Measurements from ENCODE around the gene USP27X.

The USP27X gene

GRCh38 chrX:49919617-49920016 lies 40.3 kb downstream of the USP27X start:
- H3K9me3 Mint-ChIP-seq: no peaks in the 10 kb centered on the region
- ATAC-seq: no peak
- H3K27ac Mint-ChIP-seq: no peak overlapping the region
- H3K4me3 Mint-ChIP-seq: no peak overlapping the region
- peak; percentile 21 for DNase-seq
- H3K27me3 Mint-ChIP-seq: no peaks in the 10 kb centered on the region
- H3K4me1 Mint-ChIP-seq: peaks cover 13% of the 10 kb centered on the region
- H3K36me3 Mint-ChIP-seq (ENCODE audit: low read depth): peaks cover 2% of the 10 kb centered on the region

GRCh38 chrX:49921109-49921508 lies 41.8 kb downstream of the USP27X start:
- Mint-ChIP-seq H3K36me3 (ENCODE audit: low read depth) (peaks cover 6% of the 10 kb centered on the region), H3K9me3 (no peaks in the 10 kb centered on the region), H3K27me3 (no peaks in the 10 kb centered on the region), H3K27ac (no peak overlapping the region), H3K4me1 (peaks cover 14% of the 10 kb centered on the region), H3K4me3 (no peak overlapping the region)
- ATAC-seq (no peak), DNase-seq (no peak)

GRCh38 chrX:49922291-49923241 lies 43.3 kb downstream of the USP27X start, which contains the start of gene CLCN5:
TSS of gene CLCN5 (plus strand) at chrX:49922596. CDS start at chrX:49925299, 2,703 bp downstream.
- ATAC-seq: peak; percentile 96
- Mint-ChIP-seq H3K4me3 (peak within 1 kb of the TSS; percentile 75), H3K27me3 (no peaks in the 10 kb centered on the region), H3K36me3 (ENCODE audit: low read depth) (peaks cover 13% of the 10 kb centered on the region), H3K27ac (peak within 1 kb of the TSS; percentile 68), H3K9me3 (no peaks in the 10 kb centered on the region), H3K4me1 (peaks cover 14% of the 10 kb centered on the region)
- DNase-seq: peak; percentile 89

GRCh38 chrX:49925176-49925575 lies 45.9 kb downstream of the USP27X start:
- no peak overlapping the region for H3K4me3 Mint-ChIP-seq
- peaks cover 13% of the 10 kb centered on the region for H3K36me3 Mint-ChIP-seq (ENCODE audit: low read depth)
- ATAC-seq (no peak), DNase-seq (no peak)
- peaks cover 14% of the 10 kb centered on the region for H3K4me1 Mint-ChIP-seq
- no peak overlapping the region for H3K27ac Mint-ChIP-seq
- H3K27me3 Mint-ChIP-seq: no peaks in the 10 kb centered on the region
- no peaks in the 10 kb centered on the region for H3K9me3 Mint-ChIP-seq

GRCh38 chrX:49930039-49930438 lies 50.8 kb downstream of the USP27X start:
- peaks cover 7% of the 10 kb centered on the region for H3K36me3 Mint-ChIP-seq (ENCODE audit: low read depth)
- no peak for ATAC-seq
- no peaks in the 10 kb centered on the region for H3K27me3 Mint-ChIP-seq
- no peak overlapping the region for H3K27ac Mint-ChIP-seq
- no peak overlapping the region for H3K4me3 Mint-ChIP-seq
- H3K9me3 Mint-ChIP-seq: no peaks in the 10 kb centered on the region
- DNase-seq: no peak
- peaks cover 6% of the 10 kb centered on the region for H3K4me1 Mint-ChIP-seq
